Urothelium cell line (cell line): ENCODE results near the gene ITIH3.
A peak's percentile ranks its signal among the peaks of the same experiment; 100 is the strongest.
"Not testable (repeated sequence)": the region's sequence is repeated elsewhere in the genome, so short reads cannot be mapped to it uniquely, and the experiment has no call there.

Experiments used
- DNase-seq: peaks from one replicate; pipeline ENCODE4 v3.0.0; 2011; ENCODE audit warnings: low spot score, mixed read lengths
- FAIRE-seq: peaks from 2 replicates; lab custom pipeline; 2011; peaks lifted over from hg19 to GRCh38; lab: Jason Lieb, UNC

Gene ITIH3, protein sequence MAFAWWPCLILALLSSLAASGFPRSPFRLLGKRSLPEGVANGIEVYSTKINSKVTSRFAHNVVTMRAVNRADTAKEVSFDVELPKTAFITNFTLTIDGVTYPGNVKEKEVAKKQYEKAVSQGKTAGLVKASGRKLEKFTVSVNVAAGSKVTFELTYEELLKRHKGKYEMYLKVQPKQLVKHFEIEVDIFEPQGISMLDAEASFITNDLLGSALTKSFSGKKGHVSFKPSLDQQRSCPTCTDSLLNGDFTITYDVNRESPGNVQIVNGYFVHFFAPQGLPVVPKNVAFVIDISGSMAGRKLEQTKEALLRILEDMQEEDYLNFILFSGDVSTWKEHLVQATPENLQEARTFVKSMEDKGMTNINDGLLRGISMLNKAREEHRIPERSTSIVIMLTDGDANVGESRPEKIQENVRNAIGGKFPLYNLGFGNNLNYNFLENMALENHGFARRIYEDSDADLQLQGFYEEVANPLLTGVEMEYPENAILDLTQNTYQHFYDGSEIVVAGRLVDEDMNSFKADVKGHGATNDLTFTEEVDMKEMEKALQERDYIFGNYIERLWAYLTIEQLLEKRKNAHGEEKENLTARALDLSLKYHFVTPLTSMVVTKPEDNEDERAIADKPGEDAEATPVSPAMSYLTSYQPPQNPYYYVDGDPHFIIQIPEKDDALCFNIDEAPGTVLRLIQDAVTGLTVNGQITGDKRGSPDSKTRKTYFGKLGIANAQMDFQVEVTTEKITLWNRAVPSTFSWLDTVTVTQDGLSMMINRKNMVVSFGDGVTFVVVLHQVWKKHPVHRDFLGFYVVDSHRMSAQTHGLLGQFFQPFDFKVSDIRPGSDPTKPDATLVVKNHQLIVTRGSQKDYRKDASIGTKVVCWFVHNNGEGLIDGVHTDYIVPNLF

GRCh38 chr3:52794612-52795099 is at the start of gene ITIH3:
TSS of gene ITIH3 (plus strand) at chr3:52794796. CDS start at chr3:52794804, 8 bp downstream.
- FAIRE-seq (no peak), DNase-seq (no peak)

DNA sequence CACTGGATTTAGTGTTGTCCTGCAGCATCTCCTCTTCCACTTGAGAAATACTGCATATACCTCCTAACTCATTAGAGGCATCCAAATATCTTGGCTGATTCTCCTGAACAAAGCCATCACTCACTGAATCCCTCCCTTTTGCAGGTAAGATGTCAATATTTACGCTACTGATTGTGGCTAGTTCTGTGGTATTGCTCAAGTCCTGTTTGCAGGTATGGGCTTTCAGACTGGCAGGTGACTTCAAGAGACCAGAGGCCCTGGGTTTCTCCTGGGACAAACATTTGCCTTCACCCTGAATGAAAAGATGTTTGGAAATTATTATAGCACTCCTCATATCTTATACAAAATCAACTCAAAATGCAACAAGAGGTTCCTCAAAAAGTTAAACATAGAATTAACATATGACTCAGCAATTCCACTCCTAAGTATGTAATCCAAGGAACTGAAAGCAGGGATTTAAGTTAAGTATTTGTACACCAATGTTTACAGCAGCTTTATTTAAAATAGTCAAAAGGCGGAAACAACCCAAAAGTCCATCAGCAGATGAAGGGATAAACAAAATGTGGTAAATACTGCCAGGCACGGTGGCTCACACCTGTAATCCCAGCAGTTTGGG is 42.4 kb upstream of the ITIH3 start:
- no peak for FAIRE-seq

GRCh38 chr3:52754373-52754772 is 40.2 kb upstream of the ITIH3 start:
- DNase-seq (no peak), FAIRE-seq (no peak)

More for the DNA sequence above, 42.4 kb upstream of the ITIH3 start:
- DNase-seq = no peak

DNA sequence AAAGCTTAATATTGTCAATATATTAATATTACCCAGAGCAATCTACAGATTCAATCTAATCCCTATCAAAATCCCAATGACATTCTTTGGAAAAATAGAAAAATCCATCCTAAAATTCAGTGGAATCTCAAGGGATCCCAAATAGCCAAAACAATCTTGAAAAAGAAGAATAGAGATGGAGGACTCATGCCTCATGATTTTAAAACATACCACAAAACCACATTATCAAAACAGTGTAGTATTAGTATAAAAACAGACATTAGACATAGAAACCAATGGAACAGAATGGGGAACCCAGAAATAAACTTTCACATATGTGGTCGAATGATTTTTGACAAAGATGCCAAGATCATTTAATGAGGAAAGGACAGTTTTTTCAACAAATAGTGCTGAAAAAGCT is 38.5 kb upstream of the ITIH3 start:
- FAIRE-seq (no peak), DNase-seq (no peak)

DNA sequence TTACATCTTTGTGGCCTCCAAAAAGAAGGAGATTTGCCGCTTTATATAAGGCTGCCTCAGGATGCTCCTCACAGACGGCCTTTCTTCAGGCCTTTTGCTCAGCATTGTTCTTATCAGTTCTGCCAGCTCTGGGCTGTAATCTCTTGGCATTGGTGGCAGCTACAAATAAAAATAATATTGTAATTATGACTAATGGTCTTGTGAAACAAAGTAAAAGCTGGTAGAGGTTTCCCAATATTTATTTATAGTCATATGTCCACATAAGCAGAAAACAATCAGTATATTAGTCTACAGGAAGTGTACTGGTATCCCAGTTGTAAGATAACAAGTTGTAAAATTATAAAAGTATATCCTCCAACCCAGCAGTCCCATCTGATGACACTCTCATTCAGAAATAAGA is 31.1 kb upstream of the ITIH3 start:
- no peak for FAIRE-seq
- DNase-seq = no peak

- no peak for DNase-seq
Observed at GRCh38 chr3:52769786-52770455, 24.7 kb upstream of the ITIH3 start.

GRCh38 chr3:52770496-52771333 is 23.9 kb upstream of the ITIH3 start, which contains the start of gene NEK4:
TSS of gene NEK4 (minus strand) at chr3:52770940. CDS start at chr3:52770746, 194 bp downstream.
- FAIRE-seq (no peak), DNase-seq (peak; percentile 98)

More at GRCh38 chr3:52769786-52770455, 24.7 kb upstream of the ITIH3 start:
- no peak for FAIRE-seq

- FAIRE-seq = no peak
- no peak for DNase-seq
Observed at GRCh38 chr3:52771334-52771681, 23.3 kb upstream of the ITIH3 start.

GRCh38 chr3:52771702-52772101 is 22.9 kb upstream of the ITIH3 start:
- no peak for FAIRE-seq
- no peak for DNase-seq

- DNase-seq (no peak), FAIRE-seq (no peak)
Observed at GRCh38 chr3:52773361-52774065, 21.1 kb upstream of the ITIH3 start.

DNA sequence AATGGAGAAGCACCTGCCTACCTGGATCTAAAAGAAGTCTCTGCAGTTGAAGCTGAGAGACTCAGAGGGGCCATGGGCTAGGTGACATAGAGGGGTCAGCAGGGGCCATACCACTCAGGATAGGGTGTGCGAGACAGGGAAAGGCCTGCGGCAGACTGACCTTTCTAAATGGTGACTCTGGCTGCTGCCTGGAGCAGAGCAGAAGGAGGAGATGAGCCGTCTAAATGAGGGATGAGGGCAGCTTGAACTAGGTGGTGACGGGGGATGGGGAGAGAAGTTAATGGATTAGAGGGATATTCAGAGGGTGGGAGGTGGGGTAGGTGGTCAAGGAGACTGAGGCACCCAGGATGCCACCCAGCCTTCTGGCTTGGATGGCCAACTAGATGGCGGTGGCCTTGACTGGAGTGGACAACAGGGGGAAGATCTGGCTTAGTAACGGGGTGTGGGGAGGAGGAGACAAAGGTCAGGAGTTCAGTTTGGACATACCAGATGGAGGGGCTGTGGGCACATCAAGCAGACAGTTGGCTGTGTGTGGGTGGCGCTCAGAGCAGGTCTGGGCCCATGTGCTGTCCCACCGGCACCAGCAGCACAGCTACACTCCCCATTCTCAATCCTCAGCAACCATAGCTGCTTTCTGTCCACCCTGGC is 20.4 kb upstream of the ITIH3 start:
- no peak for FAIRE-seq
- no peak for DNase-seq

- DNase-seq (peak; percentile 2), FAIRE-seq (no peak)
Observed at GRCh38 chr3:52774901-52775864, 19.4 kb upstream of the ITIH3 start.

GRCh38 chr3:52775877-52776276 is 18.7 kb upstream of the ITIH3 start:
- FAIRE-seq = no peak

GRCh38 chr3:52776486-52776885 is 18.1 kb upstream of the ITIH3 start:
- FAIRE-seq, DNase-seq: not testable (repeated sequence)

More at GRCh38 chr3:52775877-52776276, 18.7 kb upstream of the ITIH3 start:
- DNase-seq = no peak

DNA sequence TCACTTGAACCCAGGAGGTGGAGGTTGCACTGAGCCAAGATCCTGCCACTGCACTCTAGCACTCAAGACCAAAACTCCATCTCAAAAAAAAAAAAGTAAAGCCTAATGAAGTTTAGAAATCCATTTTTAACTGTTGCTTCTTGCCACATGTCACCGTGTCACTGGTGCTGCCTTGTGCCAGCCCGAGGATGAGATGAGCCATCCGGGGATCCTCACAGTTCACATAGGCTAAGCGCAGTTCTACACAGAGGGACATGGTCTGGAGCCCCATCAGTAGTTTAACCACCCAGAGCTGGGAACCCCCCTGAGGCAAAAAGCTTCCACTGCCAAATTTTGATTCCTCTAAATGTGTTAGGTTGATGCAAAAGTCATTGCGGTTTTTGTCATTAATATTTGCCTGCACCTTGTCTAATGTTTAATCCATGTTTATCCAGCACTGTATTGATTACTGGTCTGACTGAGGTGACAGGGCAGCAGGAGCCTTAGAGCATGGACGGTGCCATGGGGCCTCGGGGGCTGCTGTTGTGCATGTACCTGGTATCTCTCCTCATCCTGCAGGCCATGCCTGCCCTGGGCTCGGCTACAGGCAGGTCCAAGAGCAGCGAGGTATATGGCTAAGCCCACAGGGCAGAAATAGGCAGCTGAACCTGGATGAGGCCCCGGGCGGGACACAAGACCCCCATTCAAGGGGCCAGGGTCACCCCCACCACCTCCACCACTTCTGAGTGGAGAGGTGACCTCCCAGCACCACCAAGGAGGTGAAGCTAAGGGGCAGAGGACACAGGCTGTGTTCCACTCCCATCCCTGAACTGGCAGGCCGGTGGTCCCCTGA is 17.3 kb upstream of the ITIH3 start, which contains the start of gene ITIH1:
ITIH1 (plus strand) TSS at position 473 of the 832 bp plus-strand sequence; CDS start at position 490, 17 bp downstream.
- DNase-seq = no peak
- no peak for FAIRE-seq
